Common myeloid progenitor, CD34-positive (primary cell): ENCODE results near the gene OSCP1.

Experiments
- CTCF ChIA-PET: fragments of 350-600 bp; sonication (Branson Sonifier 250); formaldehyde crosslinking; loops from one replicate; lab custom pipeline; 2021; ENCODE audit warnings: antibody characterized with exemption; lab: Charles Lee
- POLR2A ChIA-PET: fragments of 350-600 bp; sonication (Branson Sonifier 250); formaldehyde crosslinking; loops from one replicate; lab custom pipeline; 2021; ENCODE audit warnings: antibody characterized with exemption; lab: Charles Lee
- DNase-seq, 3 donors: peaks; one replicate each; pipeline versions ENCODE4 v3.0.0 to v3.0.0-alpha.2; 2013
- H3K27ac ChIP-seq, 2 experiments: 1 replicate in 1 of 2; 2 replicates in 1 of 2; pipeline ENCODE4 v1.7.0; 2013; ENCODE audit warnings: inconsistent platforms in 2 of 2, low read length in 2 of 2, mild to moderate bottlenecking in 2 of 2, low read depth in 1 of 2, moderate library complexity in 1 of 2; ENCODE audit not compliant: severe bottlenecking in 2 of 2, insufficient read depth in 1 of 2, poor library complexity in 1 of 2
- H3K27me3 ChIP-seq, 5 experiments: replicated peaks in 2 of 5; 1 replicate in 3 of 5; 2 replicates in 2 of 5; pipeline versions ENCODE4 v1.6.1 to v1.7.0; 2013; ENCODE audit warnings: low read length in 4 of 5, mild to moderate bottlenecking in 2 of 5, moderate library complexity in 2 of 5, inconsistent platforms in 1 of 5; ENCODE audit not compliant: insufficient read depth in 5 of 5, control insufficient read depth in 4 of 5
- H3K36me3 ChIP-seq, 4 experiments: 1 replicate in 2 of 4; 2 replicates in 2 of 4; pipeline versions ENCODE4 v1.6.1 to v1.7.0; 2013; ENCODE audit warnings: low read length in 3 of 4, control low read depth in 1 of 4, mild to moderate bottlenecking in 1 of 4; ENCODE audit not compliant: control insufficient read depth in 4 of 4, insufficient read depth in 4 of 4
- H3K4me1 ChIP-seq, 4 experiments: 1 replicate in 3 of 4; 2 replicates in 1 of 4; pipeline versions ENCODE4 v1.6.1 to v1.7.1; 2013; ENCODE audit warnings: low read length in 3 of 4, mild to moderate bottlenecking in 3 of 4, control low read depth in 1 of 4, inconsistent platforms in 1 of 4, moderate library complexity in 1 of 4; ENCODE audit not compliant: control insufficient read depth in 4 of 4, insufficient read depth in 4 of 4; ENCODE audit errors: control extremely low read depth in 1 of 4
- H3K4me3 ChIP-seq, 7 experiments: 1 replicate in 4 of 7; 2 replicates in 3 of 7; pipeline versions ENCODE4 v1.5.1 to v1.7.0; 2013; ENCODE audit warnings: mild to moderate bottlenecking in 7 of 7, low read length in 6 of 7, moderate library complexity in 6 of 7, inconsistent platforms in 2 of 7, low read depth in 2 of 7, control low read depth in 1 of 7; ENCODE audit not compliant: insufficient read depth in 4 of 7, control insufficient read depth in 1 of 7; ENCODE audit errors: extremely low read depth in 1 of 7
- H3K9me3 ChIP-seq, 5 experiments: 1 replicate in 4 of 5; 2 replicates in 1 of 5; pipeline versions ENCODE4 v1.6.1 to v1.7.1; 2013; ENCODE audit warnings: low read length in 4 of 5, mild to moderate bottlenecking in 2 of 5, inconsistent platforms in 1 of 5, low read depth in 1 of 5, moderate library complexity in 1 of 5; ENCODE audit not compliant: control insufficient read depth in 4 of 5, insufficient read depth in 2 of 5; ENCODE audit errors: control extremely low read depth in 1 of 5
- WGBS: methylation state at CpG from one replicate; pipeline ENCODE4 v1.1.5; 2013; ENCODE audit not compliant: insufficient coverage; 5-methylcytosine and 5-hydroxymethylcytosine counted together

OSCP1 gene

DNA sequence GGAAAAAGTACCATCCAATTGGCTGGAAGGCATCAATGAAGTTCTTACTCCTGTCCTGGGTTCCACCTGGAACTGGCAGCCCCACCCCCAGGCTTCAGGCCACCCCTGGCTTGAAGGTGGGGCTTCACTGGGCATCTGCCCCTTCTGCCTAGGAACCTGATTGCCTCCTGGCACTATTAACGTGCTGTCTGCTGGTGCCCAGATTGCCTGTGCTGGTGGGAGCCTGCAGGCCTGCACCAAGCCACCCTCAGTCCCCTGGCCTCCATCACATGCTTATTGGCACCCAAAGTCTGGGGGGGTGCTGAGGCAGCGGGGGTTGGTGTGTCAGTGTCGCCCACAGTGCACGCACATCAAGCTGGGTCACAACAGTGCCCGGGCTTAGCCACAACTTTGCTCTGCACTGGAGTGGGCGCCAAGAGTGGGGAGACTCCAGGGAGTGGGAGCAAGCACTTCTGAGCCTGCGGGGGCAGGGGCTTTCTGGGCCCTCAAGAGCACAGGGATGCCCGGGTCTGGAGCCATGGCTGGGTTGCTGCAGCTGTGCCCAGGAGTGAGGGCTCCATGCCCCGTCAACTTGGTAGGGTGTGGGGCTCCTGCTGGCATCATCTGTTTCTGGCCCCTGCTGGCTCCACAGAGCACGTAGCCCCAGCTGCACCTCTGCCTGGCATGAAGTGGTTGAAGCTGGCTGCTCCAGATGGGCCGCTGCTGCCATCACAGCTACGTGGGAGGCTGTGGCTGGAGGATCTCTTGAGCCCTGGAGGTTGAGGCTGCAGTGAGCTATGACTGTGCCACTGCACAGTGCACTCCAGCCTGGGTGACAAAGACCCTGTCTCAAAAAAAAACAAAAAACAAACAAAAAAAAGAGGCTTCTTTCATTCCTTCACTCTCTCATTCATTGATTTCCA is 48.4 kb downstream of the OSCP1 start:
- Histone ChIP-seq H3K4me3 (peak overlapping the region in 4 of 7 experiments; percentile 45 to 74 (median 66)), H3K27ac (no peak overlapping the region)
- CTCF ChIA-PET, result interaction anchor here (2.0 to 7.4 kb wide), 5 partner anchors 10 to 60 kb away, joined by 6 to 32 read pairs (median 6); no protein-coding TSS in a partner anchor

DNA sequence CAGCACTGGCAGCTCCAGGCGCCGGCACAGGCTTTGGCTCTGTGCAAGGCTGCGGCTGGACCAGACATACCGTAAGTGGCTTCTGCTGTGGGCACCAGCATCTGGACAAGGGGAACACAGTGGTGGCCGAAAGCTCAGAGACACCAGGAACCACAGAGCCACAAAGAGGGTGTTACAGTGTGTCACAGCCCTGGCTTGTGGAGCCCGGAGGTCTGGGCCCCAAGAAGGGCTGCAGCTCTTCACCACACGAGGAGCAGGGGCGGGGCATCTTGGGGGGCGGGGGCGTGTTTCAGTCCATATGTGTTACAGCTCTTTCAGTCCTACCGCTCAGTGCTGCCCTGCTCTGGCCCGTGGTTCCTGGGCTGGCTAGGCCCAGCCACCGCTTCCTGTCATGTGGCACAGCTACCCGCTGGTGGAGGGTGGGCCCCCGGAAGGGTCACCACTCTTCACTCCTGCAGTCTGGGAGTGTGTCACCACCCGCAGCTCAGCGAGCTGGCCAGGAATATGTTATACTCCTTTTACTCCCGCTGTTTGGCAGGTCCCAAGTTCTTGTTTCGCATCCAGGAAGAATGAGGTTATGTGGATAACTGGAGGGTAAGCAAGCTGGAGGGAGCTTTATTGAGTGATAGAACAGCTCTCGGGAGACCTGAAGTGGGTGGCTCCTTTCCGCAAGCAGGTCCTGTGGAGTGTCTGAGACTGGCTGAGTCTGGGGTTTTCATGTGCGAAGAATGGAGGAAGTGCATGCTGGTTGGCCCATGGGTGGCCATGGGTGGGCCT is 49.2 kb downstream of the OSCP1 start:
- WGBS, result 49% methylated on average over 19 of the region's 22 CpGs
- no peak overlapping the region for H3K27ac ChIP-seq
- ChIA-PET POLR2A (interaction anchor here (2.8 kb wide), 1 partner anchor 15 kb away, joined by 20 read pairs; the partner anchor contains the start of gene STK40), CTCF (interaction anchor here (1.2 to 7.4 kb wide), 8 partner anchors 11 to 58 kb away, joined by 3 to 32 read pairs (median 6); partner anchors contain the start of gene STK40)
- peaks cover 0 to 2% (median 0%) of the 10 kb centered on the region in 5 experiments for H3K9me3 ChIP-seq
- peak overlapping the region in 5 of 7 experiments; percentile 17 to 74 (median 58) for H3K4me3 ChIP-seq
- no peaks in the 10 kb centered on the region for H3K27me3 ChIP-seq
- DNase-seq, result peak; percentile 76 to 83 (median 81)
- H3K36me3 ChIP-seq, result no peaks in the 10 kb centered on the region
- peaks cover 0 to 33% (median 24%) of the 10 kb centered on the region in 4 experiments for H3K4me1 ChIP-seq

More for the DNA sequence above, 48.4 kb downstream of the OSCP1 start:
- whole genome bisulfite sequencing, result 97% methylated on average over 10 of the region's 12 CpGs
- DNase-seq, result no peak
- peaks cover 0 to 1% (median 0%) of the 10 kb centered on the region in 4 experiments for H3K36me3 ChIP-seq
- peaks cover 0 to 2% (median 0%) of the 10 kb centered on the region in 5 experiments for H3K9me3 ChIP-seq
- POLR2A ChIA-PET, result interaction anchor here (2.8 kb wide), 1 partner anchor 16 kb away, joined by 20 read pairs; the partner anchor contains the start of gene STK40
- H3K27me3 ChIP-seq, result no peaks in the 10 kb centered on the region
- peaks cover 0 to 29% (median 22%) of the 10 kb centered on the region in 4 experiments for H3K4me1 ChIP-seq

DNA sequence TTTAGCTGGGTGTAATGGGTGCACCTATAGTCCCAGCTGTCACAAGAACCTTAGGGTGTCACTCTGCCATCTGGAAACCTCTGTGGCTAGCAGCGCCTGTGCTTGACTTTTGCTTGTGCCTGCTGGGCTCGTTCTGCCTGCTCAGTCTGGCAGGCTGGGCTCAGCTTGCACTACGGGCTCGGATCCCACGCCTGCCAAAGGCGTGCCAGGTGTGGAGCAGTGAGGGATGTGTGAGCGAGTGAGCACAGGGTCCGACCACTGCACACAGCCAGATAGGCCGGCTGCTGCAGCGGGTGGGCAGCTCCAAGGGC is 49.8 kb downstream of the OSCP1 start:
- H3K4me3 ChIP-seq, result peak overlapping the region in 4 of 7 experiments; percentile 28 to 58 (median 52)
- DNase-seq, result no peak
- peaks cover 0 to 33% (median 24%) of the 10 kb centered on the region in 4 experiments for H3K4me1 ChIP-seq
- peaks cover 0 to 2% (median 0%) of the 10 kb centered on the region in 5 experiments for H3K9me3 ChIP-seq
- ChIA-PET POLR2A (interaction anchor here (2.8 kb wide), 1 partner anchor 15 kb away, joined by 20 read pairs; the partner anchor contains the start of gene STK40), CTCF (interaction anchor here (1.2 to 7.4 kb wide), 9 partner anchors 11 to 58 kb away, joined by 3 to 32 read pairs (median 5); partner anchors contain the start of gene STK40)
- no peaks in the 10 kb centered on the region for H3K36me3 ChIP-seq
- H3K27ac ChIP-seq, result no peak overlapping the region
- WGBS, result 98% methylated on average over 9 of the region's 10 CpGs
- H3K27me3 ChIP-seq, result no peaks in the 10 kb centered on the region

DNA sequence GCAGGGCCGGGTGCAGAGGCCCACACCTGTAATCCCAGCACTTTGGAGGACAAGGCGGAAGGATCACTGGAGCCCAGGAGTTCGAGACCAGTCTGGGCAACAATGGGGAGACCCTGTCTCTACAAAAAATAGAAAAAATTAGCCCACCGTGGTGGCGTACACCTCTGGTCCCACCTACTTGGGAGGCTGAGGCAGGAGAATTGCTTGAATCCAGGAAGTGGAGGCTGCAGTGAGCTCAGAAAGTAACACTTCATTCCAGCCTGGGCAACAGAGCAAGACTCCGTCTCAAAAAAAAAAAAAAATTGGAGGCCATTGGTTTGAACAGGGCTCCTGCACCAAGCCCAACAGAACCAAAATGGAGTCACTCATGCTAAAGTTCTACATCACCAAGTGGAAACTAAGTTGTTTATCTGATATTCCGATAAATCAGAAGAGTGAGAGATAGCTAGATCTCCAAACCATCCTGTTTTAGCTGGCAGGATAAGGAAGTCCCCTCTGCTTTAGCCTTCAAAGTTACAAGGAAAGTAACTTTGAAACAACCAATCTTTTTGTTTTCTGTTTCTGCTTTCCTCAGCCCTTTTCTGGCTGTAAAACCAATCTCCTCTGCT is 51.8 kb downstream of the OSCP1 start:
- Histone ChIP-seq H3K9me3 (peaks cover 0 to 2% (median 0%) of the 10 kb centered on the region in 5 experiments), H3K4me3 (peak overlapping the region in 4 of 7 experiments; percentile 85 to 91 (median 90)), H3K27me3 (no peaks in the 10 kb centered on the region), H3K27ac (peak overlapping the region in 1 of 2 experiments; percentile 88), H3K36me3 (peaks cover 0 to 9% (median 7%) of the 10 kb centered on the region in 4 experiments), H3K4me1 (peaks cover 0 to 33% (median 24%) of the 10 kb centered on the region in 4 experiments)
- 97% methylated on average over 4 of the region's 7 CpGs for WGBS
- DNase-seq, result no peak
- ChIA-PET POLR2A (interaction anchor here (2.2 to 2.8 kb wide), 2 partner anchors 11 to 13 kb away, joined by 14 to 20 read pairs; partner anchors contain the start of gene STK40), CTCF (interaction anchor here (0.6 to 7.4 kb wide), 9 partner anchors 12 to 67 kb away, joined by 3 to 32 read pairs (median 7); partner anchors contain the start of gene OSCP1)

DNA sequence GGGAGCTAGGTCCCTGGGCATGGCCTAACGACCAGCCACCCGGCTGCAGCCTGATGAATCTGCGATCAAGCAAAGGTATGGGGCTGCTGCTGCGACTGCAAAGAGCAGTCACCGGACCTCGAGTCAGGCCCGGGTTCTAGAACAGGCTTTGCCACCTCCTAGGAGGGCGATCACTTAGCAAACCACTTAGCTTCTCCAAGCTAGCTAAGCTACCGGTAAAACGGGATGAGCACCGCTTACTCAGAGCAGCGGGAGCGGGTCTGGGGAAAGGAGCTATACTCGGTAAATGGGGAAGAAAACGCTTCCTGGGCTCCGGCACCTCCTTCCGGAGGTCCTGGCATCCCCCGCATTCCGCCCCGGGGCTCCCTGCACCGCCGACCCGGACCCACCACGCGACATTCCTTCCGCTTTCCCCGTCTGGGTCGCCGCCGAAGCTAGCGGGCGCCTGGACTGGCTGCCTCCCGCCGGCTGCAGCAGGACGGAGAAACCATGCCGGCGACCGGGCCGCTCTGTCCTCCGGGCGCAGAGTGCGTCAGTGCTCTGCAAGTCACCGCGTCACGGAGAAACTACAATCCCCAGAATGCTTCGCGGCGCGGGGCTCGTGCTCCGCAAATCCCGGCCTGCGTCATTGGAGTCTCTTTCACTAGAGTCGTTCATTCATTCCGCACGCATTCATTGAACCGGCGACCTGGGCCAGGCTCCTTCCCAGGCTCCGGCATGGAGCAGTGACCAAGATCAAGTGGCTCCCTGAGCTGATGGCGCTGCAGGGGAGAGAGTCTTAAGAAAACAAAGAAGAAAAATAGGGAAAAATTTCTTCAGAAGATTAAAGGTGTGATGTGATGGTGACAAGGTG is 52.6 kb downstream of the OSCP1 start, which contains the start of gene LSM10:
LSM10 (minus strand) TSS at position 531 of the 853 bp plus-strand sequence. CDS start 3,779 bp downstream, outside the sequence.
- CTCF ChIA-PET, result interaction anchor here (0.6 to 7.4 kb wide), 14 partner anchors 9 to 74 kb away, joined by 3 to 32 read pairs (median 3); partner anchors contain the start of genes EVA1B, OSCP1 and STK40

More for the DNA sequence above, 52.6 kb downstream of the OSCP1 start, which contains the start of gene LSM10:
- peaks cover 0 to 17% (median 14%) of the 10 kb centered on the region in 4 experiments for H3K36me3 ChIP-seq
- under 1% methylated on average over 50 of the region's 60 CpGs for WGBS
- H3K4me3 ChIP-seq, result peak within 1 kb of the TSS; percentile 84 to 91 (median 88)
- POLR2A ChIA-PET, result interaction anchor here (2.2 kb wide), 1 partner anchor 11 kb away, joined by 14 read pairs; the partner anchor contains the start of gene STK40
- peaks cover 0 to 33% (median 24%) of the 10 kb centered on the region in 4 experiments for H3K4me1 ChIP-seq
- H3K27me3 ChIP-seq, result no peaks in the 10 kb centered on the region
- H3K9me3 ChIP-seq, result peaks cover 0 to 2% (median 0%) of the 10 kb centered on the region in 5 experiments
- peak within 1 kb of the TSS; percentile 46 to 88 for H3K27ac ChIP-seq
- DNase-seq, result peak; percentile 91 to 95 (median 94)
